ENCODE measurements around the gene LRP6. TPM values are rescaled to one million over a fixed set of nuclear protein-coding genes. Genes with fewer than 3 reads are reported as not detected.

LRP6 gene
- total RNA-seq, 1 experiment from 2014 or later, result 22.0 TPM

- H3K27me3 ChIP-seq (ENCODE audit: control insufficient read depth, insufficient read depth, low read length), result no peaks in the 10 kb centered on the region
- no peak overlapping the region for H3K27ac ChIP-seq (ENCODE audit: low read length)
- CTCF ChIA-PET, result no interaction called here
- DNase-seq (ENCODE audit: low read depth, low spot score) (no peak), ATAC-seq (no peak)
- POLR2A ChIA-PET, result no interaction called here
- no peaks in the 10 kb centered on the region; the same call in 1 of the 2 replicates for H3K36me3 ChIP-seq (ENCODE audit: control insufficient read depth, insufficient read depth, low read length)
- no peaks in the 10 kb centered on the region; the same call in 1 of the 2 replicates for H3K9me3 ChIP-seq (ENCODE audit: control insufficient read depth, insufficient read depth, low read depth, low read length)
- no peak overlapping the region for H3K4me3 ChIP-seq (ENCODE audit: low read depth in 2 of 2, low read length in 2 of 2)
- intact Hi-C loops (cut with micrococcal nuclease; ENCODE audit: unreplicated experiment), result no loop called here
- TF ChIP-seq TCF7L2 (IDR thresholded peaks at IDR 0.05; ENCODE audit: low read depth, low read length), result no peak
- no peaks in the 10 kb centered on the region for H3K4me1 ChIP-seq (ENCODE audit: control insufficient read depth, insufficient read depth, low read length)
- no TSS peak for BruUV-seq (replicated peaks)
- in situ Hi-C loops (cut with HindIII; ENCODE audit: low pct_unique_long_range_greater_than_20kb, low sequenced_read_pairs), result no loop called here
These were observed 71.8 kb downstream of the LRP6 start for GRCh38 chr12:12195081-12195480.

GRCh38 chr12:12194206-12194605 lies 72.6 kb downstream of the LRP6 start:
- no peak overlapping the region for H3K27ac ChIP-seq (ENCODE audit: low read length)
- intact Hi-C loops (cut with micrococcal nuclease; ENCODE audit: unreplicated experiment), result no loop called here
- no peaks in the 10 kb centered on the region for H3K4me1 ChIP-seq (ENCODE audit: control insufficient read depth, insufficient read depth, low read length)
- BruUV-seq (replicated peaks), result no TSS peak
- no peak for TF ChIP-seq SIN3A (IDR thresholded peaks at IDR 0.05; ENCODE audit: borderline replicate concordance, insufficient read depth, low read depth, low read length)
- no peak for TF ChIP-seq TCF7L2 (IDR thresholded peaks at IDR 0.05; ENCODE audit: low read depth, low read length)
- no peak for TF ChIP-seq POLR2AphosphoS5 (IDR thresholded peaks at IDR 0.05; ENCODE audit: low read depth, low read length)
- TF ChIP-seq REST (IDR thresholded peaks at IDR 0.05; ENCODE audit: insufficient read depth in 1 of 2, low read depth in 2 of 2, low read length in 1 of 2), result no peak
- in situ Hi-C loops (cut with HindIII; ENCODE audit: low pct_unique_long_range_greater_than_20kb, low sequenced_read_pairs), result no loop called here
- CTCF ChIA-PET, result no interaction called here
- no peaks in the 10 kb centered on the region for H3K27me3 ChIP-seq (ENCODE audit: control insufficient read depth, insufficient read depth, low read length)
- POLR2A ChIA-PET, result no interaction called here
- no peaks in the 10 kb centered on the region; the same call in 1 of the 2 replicates for H3K9me3 ChIP-seq (ENCODE audit: control insufficient read depth, insufficient read depth, low read depth, low read length)
- ATAC-seq, result no peak
- no peak for DNase-seq (ENCODE audit: low read depth, low spot score)
- H3K36me3 ChIP-seq (ENCODE audit: control insufficient read depth, insufficient read depth, low read length), result no peaks in the 10 kb centered on the region; the same call in 1 of the 2 replicates
- H3K4me3 ChIP-seq (ENCODE audit: low read depth in 2 of 2, low read length in 2 of 2), result no peak overlapping the region

GRCh38 chr12:12191008-12191407 lies 75.8 kb downstream of the LRP6 start:
- ChIA-PET CTCF (interaction anchor here (0.5 kb wide), 1 partner anchor 154 kb away, joined by 6 read pairs; no protein-coding TSS in a partner anchor), POLR2A (no interaction called here)
- no peak for TF ChIP-seq CTCF (IDR thresholded peaks at IDR 0.05)
- no peak for TF ChIP-seq POLR2AphosphoS5 (IDR thresholded peaks at IDR 0.05; ENCODE audit: low read depth, low read length)
- TF ChIP-seq SIN3A (IDR thresholded peaks at IDR 0.05; ENCODE audit: borderline replicate concordance, insufficient read depth, low read depth, low read length), result no peak
- TF ChIP-seq REST (IDR thresholded peaks at IDR 0.05; ENCODE audit: insufficient read depth in 1 of 2, low read depth in 2 of 2, low read length in 1 of 2), result no peak
- no peak for TF ChIP-seq TCF7L2 (IDR thresholded peaks at IDR 0.05; ENCODE audit: low read depth, low read length)
- no TSS peak for BruUV-seq (replicated peaks)
- ATAC-seq, result no peak
- no peak for DNase-seq (ENCODE audit: low read depth, low spot score)
- intact Hi-C loops (cut with micrococcal nuclease; ENCODE audit: unreplicated experiment) (no loop called here), in situ Hi-C loops (cut with HindIII; ENCODE audit: low pct_unique_long_range_greater_than_20kb, low sequenced_read_pairs) (no loop called here)
- Histone ChIP-seq H3K27me3 (ENCODE audit: control insufficient read depth, insufficient read depth, low read length) (no peaks in the 10 kb centered on the region), H3K4me3 (ENCODE audit: low read depth in 2 of 2, low read length in 2 of 2) (no peak overlapping the region), H3K4me1 (ENCODE audit: control insufficient read depth, insufficient read depth, low read length) (no peaks in the 10 kb centered on the region), H3K9me3 (ENCODE audit: control insufficient read depth, insufficient read depth, low read depth, low read length) (no peaks in the 10 kb centered on the region), H3K36me3 (ENCODE audit: control insufficient read depth, insufficient read depth, low read length) (no peaks in the 10 kb centered on the region; the same call in 1 of the 2 replicates), H3K27ac (ENCODE audit: low read length) (no peak overlapping the region)

Data from Panc1 (cell line).